GM18498 (cell line): ENCODE data around the gene HSPBP1.

Experiments used
- ATAC-seq: cut with Tn5 transposase; IDR thresholded peaks from one replicate; pipeline ENCODE4 v1.9.1; 2021; ENCODE audit warnings: mild to moderate bottlenecking, moderate library complexity; ENCODE audit not compliant: unreplicated experiment

Gene HSPBP1

GRCh38 chr19:55256562-55257460, 23.1 kb downstream of the HSPBP1 start:
- ATAC-seq: no peak

- ATAC-seq: no peak
These were observed 24.1 kb downstream of the HSPBP1 start for GRCh38 chr19:55255618-55256423.

DNA sequence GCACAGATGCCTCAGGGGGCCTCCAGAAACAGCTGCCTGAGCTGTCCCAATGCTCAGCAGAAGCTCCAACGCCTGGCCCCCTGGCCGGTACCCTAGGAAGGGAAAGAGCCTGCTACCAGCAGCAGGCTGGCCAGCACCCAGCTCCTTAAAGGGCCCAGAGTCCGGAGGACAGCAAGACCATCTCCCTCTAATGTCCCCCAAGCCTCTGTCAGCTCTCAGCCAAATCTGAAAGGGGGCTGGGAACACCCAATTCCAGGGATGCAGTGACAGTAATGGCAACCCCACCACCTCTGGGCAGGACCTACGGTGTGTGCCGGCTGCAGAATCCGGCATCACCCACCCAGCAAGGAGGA, 25.3 kb downstream of the HSPBP1 start:
- no peak for ATAC-seq

DNA sequence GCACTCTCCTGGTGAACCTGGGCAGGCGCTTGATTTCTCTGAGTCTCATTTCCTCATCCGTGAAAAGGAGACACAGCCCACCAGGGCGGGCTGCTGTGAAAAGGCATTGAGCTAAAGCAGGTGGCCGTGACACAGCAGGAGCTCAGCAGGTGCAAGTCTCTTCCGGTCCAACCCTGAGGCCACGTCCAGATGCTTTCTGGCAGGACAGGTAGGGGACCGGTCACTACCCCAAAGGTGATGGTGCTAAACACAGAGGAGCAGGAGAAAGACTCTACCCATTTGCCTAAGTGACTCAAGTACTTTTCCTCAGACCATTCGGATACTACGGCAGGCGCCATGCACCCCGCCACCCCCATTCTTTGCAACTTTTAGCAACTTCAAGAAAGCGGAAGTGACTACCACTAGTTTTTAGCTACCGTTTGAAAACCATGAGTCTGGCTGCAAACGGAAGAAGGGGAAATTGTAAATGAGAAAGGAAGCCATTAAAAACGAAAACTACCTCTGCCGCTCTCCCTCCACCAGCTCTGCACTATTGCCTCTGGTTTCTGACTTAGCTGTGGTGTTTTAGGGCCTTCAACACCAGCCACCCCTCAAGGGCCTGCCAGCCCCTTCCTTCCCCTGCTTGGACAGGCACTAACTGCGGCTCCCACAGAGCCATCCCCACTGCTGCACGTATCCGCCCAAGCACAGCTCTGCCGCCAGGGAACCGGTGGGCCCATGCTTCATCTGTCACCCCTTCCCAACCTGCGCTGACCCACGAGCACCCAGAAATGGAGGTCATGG, 25.9 kb downstream of the HSPBP1 start:
- peak; percentile 41 for ATAC-seq

- no peak for ATAC-seq
These were observed 26.9 kb downstream of the HSPBP1 start for GRCh38 chr19:55252760-55253663.

DNA sequence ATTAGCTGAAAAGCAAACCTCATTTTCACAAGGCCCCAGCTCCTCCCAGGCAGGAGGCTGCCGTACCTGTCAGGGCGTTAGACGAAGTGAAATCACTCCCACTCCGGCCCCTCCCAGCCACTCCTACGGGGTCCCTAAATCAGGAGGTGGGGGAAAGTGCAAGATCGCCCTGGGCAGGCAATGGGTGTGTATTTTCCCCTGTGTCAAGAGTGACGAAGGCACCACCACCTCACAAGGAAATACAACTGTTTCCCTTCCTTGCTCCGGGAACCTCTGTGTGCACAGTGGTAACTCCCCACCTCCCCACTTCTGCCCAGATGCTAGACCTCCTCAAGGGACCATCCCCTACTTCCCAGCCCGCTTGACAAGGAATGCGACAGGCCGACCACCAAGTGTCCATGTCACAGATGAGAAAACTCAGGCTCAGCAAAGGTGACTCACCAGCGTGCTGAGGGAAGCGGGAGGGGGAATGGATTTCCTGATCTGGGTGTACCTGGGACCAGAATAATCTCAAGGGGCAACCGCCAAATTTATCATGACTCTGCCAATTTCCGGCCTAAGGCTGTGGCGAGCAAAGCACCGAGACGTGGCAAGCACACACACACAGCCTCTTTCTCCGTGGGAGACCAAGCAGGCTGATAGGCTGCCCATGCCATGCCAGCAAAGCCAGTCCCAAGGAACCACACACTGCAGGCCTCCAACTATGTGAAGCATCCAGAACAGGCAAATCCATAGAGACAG, 28.4 kb downstream of the HSPBP1 start:
- no peak for ATAC-seq

GRCh38 chr19:55250262-55251036, 29.5 kb downstream of the HSPBP1 start:
- no peak for ATAC-seq

- no peak for ATAC-seq
These were observed 30.1 kb downstream of the HSPBP1 start for GRCh38 chr19:55249841-55250240.

DNA sequence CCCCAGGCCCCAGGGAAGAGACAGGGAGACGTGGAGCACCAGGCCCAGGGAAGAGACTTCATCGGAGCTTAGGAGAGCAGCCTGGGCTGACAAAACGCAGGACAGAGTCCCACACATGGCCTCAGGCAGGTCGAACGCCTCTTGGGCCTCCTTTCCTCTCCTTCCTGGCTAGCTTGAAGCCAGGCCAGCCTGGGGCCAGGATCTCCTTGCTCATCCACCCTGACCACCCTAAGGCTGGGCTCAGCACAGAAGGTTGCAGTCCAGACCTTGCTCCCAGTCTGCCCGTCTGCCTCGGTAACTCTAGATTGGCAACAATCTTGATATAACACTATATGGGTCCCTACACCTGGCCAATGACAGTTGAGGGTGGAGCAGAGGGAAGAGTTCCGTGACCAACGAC, 31.2 kb downstream of the HSPBP1 start:
- ATAC-seq: no peak

- ATAC-seq: no peak
These were observed 31.7 kb downstream of the HSPBP1 start for GRCh38 chr19:55248166-55248675.

DNA sequence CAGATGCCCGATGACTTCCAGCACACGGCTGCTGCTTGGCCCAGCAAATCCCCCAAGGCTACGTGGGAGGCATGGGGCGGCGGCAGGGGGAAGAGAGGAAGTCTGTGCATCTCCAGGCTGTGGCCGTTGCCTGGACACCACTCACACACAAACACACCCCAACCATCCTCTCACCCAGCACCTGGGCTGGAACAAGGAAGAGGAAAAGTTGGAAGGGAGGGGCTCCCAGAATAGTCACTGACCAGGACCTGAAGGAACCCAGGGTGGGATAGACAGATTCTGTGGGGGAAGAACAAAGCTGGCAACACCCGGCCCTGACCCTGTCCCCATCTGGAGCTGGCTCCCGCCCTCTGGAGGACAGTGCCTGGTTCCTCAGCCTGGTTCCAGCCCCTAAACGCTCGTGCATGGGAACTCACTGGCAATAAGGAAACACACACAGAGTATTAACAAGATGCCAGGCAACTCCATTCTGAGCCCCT, 32.2 kb downstream of the HSPBP1 start:
- no peak for ATAC-seq

DNA sequence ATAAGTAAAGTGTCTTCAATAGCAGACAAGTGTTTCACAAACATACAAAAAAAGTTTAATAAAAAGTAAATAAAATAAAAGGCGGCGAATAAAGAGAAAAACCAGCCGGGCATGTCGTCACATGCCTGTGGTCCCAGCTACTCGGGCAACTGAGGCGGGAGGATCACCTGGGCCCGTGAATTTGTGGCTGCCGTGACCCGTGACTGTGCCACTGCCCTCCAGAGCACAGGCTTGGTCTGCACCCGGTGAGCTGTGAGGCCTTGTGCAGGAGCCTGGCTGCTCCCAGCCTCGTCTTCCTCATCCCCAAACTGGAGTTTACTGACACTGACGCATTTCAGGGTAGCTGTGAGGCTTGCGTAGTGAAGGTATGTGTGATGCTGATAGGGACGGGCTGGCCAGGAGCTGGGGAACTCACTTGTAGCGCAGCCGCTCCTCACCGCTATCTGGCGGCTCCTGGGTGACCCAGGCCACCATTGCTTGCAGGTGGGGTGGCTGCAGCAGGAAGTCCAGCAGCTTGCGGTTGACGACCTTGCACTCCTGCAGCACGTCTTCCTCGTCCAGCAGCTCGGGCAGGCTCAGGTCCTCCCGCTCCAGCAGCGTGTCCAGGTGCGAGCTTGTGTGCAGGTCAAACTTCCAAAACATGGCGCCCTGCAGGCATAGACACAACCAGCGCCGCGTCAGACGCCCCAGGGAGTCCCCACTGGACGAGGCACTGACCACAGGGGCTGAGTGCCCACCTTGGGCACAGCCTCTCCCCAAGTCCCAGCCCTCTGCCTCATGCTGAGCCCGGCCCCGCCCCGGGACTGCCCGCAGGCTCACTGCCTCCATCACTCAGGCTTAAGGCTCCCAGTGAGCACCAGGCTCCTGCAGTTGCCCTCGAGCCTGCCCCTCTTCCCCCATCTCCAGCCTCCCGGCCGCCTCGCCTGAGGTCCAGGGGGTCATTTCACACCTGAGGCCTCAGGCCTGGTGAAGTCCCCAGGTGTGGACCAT, 33.2 kb downstream of the HSPBP1 start:
- no peak for ATAC-seq

DNA sequence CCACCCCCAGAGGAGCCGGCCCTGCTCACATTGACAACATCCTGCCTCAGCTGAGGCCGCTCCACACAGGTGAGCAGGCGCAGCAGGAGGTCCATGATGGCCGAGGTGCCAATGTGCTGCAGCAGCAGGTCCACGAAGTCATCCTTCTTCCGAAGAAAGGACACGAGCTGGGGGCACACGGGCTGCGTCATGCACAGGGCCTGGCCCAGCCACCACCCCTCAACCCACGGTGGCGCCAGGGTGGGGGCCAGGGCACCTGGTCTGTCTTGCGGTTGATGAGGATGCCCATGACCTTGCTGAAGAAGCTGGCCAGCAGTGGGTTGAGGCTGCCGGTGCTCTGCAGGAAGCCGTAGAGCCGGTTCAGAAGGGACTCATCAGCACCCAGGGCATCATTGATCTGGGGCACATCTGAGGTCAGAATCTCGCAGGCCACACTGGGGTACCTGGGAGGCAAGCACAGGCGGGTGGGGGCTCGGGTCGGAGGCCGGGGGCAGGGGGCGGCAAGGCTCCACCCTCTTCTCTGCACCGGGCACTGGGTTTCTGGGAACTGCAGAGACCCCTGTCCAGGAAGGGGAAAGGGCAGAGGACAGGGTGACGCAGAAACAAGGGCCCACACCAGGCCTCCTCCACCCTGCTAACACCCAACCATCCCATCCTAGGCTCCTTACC, 34.5 kb downstream of the HSPBP1 start:
- no peak for ATAC-seq

DNA sequence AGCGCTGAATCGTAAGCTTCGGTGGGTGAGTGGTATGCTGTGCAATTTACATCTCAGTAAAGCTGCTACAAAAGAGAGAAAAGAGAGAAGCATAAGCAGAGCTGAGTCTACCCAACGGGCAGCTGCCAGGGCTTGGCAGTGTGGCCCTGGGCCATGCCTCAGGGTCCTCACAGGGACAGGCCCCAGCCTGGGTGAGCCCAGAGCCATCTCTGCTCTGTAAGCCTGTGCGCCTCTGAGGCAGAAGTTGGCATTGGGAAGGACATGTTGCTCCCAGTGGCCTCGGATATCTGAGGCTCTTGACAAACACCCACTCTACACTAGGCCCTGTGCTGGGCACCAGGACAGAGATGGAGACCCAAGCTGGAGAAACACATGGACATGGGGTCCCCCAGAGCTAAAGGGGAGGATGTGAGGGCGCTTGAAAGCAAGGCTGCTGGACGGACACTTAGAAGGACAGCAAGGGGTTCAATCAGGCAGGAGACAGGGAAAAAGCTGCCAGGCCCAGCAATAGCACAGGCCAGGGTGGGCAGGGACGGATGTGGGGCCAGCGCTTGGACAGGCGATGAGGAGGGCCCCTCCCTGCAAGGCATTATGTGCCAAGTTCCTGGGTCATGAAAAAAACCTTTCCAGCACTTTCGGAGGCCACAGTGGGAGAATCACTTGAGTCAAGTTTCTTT, 35.8 kb downstream of the HSPBP1 start:
- ATAC-seq: no peak

DNA sequence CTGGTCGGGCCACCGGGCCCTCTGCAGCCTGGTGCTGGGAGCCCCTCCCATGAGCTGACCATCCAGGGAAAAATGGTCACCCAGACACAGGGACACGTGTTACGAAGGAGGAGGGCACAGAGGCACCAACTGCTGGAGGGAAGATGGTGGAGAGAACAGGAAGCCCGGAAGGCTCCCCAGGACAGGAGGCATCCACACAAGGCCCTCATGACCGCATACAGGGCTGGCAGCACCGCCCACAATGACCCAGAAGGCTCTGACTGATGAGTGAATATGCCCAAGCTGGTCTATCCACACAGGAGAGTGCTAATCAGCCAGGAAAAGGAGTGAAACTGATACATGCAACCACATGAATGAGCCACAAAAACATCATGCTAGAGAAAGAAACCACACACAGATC, 37.4 kb downstream of the HSPBP1 start:
- ATAC-seq: no peak

GRCh38 chr19:55241935-55242464, 37.9 kb downstream of the HSPBP1 start:
- ATAC-seq: no peak
